GM23338 (cell line): ENCODE data around the gene RNF5. TPM values are rescaled to one million over a fixed set of nuclear protein-coding genes. Genes with fewer than 3 reads are reported as not detected.

ENCODE experiments used
- ATAC-seq: fragments of 200-7000 bp; cut with Tn5 transposase; 3 replicates; pipeline ENCODE4 v1.9.1; 2020
- DNase-seq: peaks from one replicate; pipeline ENCODE4 v3.0.0-alpha.2; 2015; ENCODE audit warnings: low spot score
- H2AFZ ChIP-seq: fragments of 200-600 bp; sonication (generic); 2 replicates; pipeline ENCODE4 v1.8.0; 2016; ENCODE audit warnings: antibody characterized with exemption, mild to moderate bottlenecking, moderate library complexity
- H3F3A ChIP-seq: fragments of 200-600 bp; sonication (generic); replicated peaks from 2 replicates; pipeline ENCODE4 v1.8.0; 2017; ENCODE audit warnings: antibody characterized with exemption, mixed run types, low read depth
- H3K27ac ChIP-seq: fragments of 200-600 bp; sonication (generic); 2 replicates; pipeline ENCODE4 v1.6.1; 2016; ENCODE audit warnings: low read depth
- H3K27me3 ChIP-seq: fragments of 200-600 bp; sonication (generic); 2 replicates; pipeline ENCODE4 v1.8.0; 2016; ENCODE audit warnings: mild to moderate bottlenecking, mixed run types, moderate library complexity; ENCODE audit not compliant: insufficient read depth
- H3K36me3 ChIP-seq: fragments of 200-600 bp; sonication (generic); 2 replicates; pipeline ENCODE4 v1.8.0; 2016; ENCODE audit warnings: mild to moderate bottlenecking; ENCODE audit not compliant: insufficient read depth
- H3K4me1 ChIP-seq: fragments of 200-600 bp; sonication (generic); 2 replicates; pipeline ENCODE4 v1.8.0; 2016; ENCODE audit warnings: mild to moderate bottlenecking, moderate library complexity; ENCODE audit not compliant: insufficient read depth
- H3K4me2 ChIP-seq: fragments of 200-600 bp; sonication (generic); 2 replicates; pipeline ENCODE4 v1.7.1; 2017; ENCODE audit warnings: mixed run types
- H3K4me3 ChIP-seq: fragments of 200-600 bp; sonication (generic); 2 replicates; pipeline ENCODE4 v1.6.1; 2016; ENCODE audit warnings: mixed run types
- H3K79me2 ChIP-seq: fragments of 200-600 bp; sonication (generic); replicated peaks from 2 replicates; pipeline ENCODE4 v1.8.0; 2017; ENCODE audit warnings: mild to moderate bottlenecking; ENCODE audit not compliant: insufficient read depth
- H3K9me2 ChIP-seq: fragments of 200-600 bp; sonication (generic); 2 replicates; pipeline ENCODE4 v1.8.0; 2017; ENCODE audit not compliant: insufficient read depth
- H4K20me1 ChIP-seq: fragments of 200-600 bp; sonication (generic); replicated peaks from 2 replicates; pipeline ENCODE4 v1.8.0; 2017; ENCODE audit warnings: mild to moderate bottlenecking; ENCODE audit not compliant: insufficient read depth
- H3K27ac Mint-ChIP-seq: 2 replicates; pipeline ENCODE4 v1.8.0; 2020; ENCODE audit warnings: inconsistent platforms, mild to moderate bottlenecking, moderate library complexity, mixed read lengths
- H3K27me3 Mint-ChIP-seq: 3 replicates; pipeline ENCODE4 v1.8.0; 2022; ENCODE audit warnings: low read depth, mild to moderate bottlenecking, moderate library complexity, mixed read lengths, inconsistent platforms; ENCODE audit not compliant: insufficient read depth, poor library complexity
- H3K36me3 Mint-ChIP-seq: 3 replicates; pipeline ENCODE4 v1.8.0; 2021; ENCODE audit warnings: low read depth, mild to moderate bottlenecking, inconsistent platforms, moderate library complexity, mixed read lengths
- H3K4me1 Mint-ChIP-seq: 3 replicates; pipeline ENCODE4 v1.8.0; 2020; ENCODE audit warnings: mild to moderate bottlenecking, inconsistent platforms, mixed read lengths
- H3K4me3 Mint-ChIP-seq: 3 replicates; pipeline ENCODE4 v1.8.0; 2021; ENCODE audit warnings: moderate library complexity, mild to moderate bottlenecking, inconsistent platforms, mixed read lengths
- H3K9me3 Mint-ChIP-seq: 3 replicates; pipeline ENCODE4 v1.8.0; 2020; ENCODE audit warnings: moderate library complexity, mild to moderate bottlenecking, inconsistent platforms, mixed read lengths
- CREB1 ChIP-seq: fragments of 250-450 bp; sonication (Bioruptor Pico); IDR thresholded peaks from 2 replicates; pipeline ENCODE4 v1.5.0; 2020; ENCODE audit warnings: low read depth, mild to moderate bottlenecking, moderate library complexity
- ETS1 ChIP-seq: IDR thresholded peaks from 2 replicates; pipeline ENCODE4 v1.6.1; 2016; ENCODE audit warnings: antibody characterized with exemption
- EZH2 ChIP-seq: fragments of 200-600 bp; sonication (generic); IDR thresholded peaks from one replicate; pipeline ENCODE4 v1.8.0; 2017; ENCODE audit warnings: antibody characterized with exemption, mild to moderate bottlenecking, low read depth; ENCODE audit not compliant: unreplicated experiment
- NANOG ChIP-seq: IDR thresholded peaks from 2 replicates; pipeline ENCODE4 v1.6.1; 2016; ENCODE audit warnings: antibody characterized with exemption, borderline replicate concordance
- POLR2AphosphoS5 ChIP-seq: IDR thresholded peaks from 2 replicates; pipeline ENCODE4 v1.6.1; 2016; ENCODE audit warnings: antibody characterized with exemption, low read depth
- REST ChIP-seq: IDR thresholded peaks from one replicate; pipeline ENCODE4 v1.6.1; 2018; ENCODE audit warnings: antibody characterized with exemption; ENCODE audit not compliant: unreplicated experiment
- STAT1 ChIP-seq: IDR thresholded peaks from one replicate; pipeline ENCODE4 v1.6.1; 2016; ENCODE audit warnings: antibody characterized with exemption; ENCODE audit not compliant: unreplicated experiment
- ZNF462 ChIP-seq: fragments of 250-450 bp; sonication (Bioruptor Pico); IDR thresholded peaks from 2 replicates; pipeline ENCODE4 v1.5.0; 2020; ENCODE audit warnings: mild to moderate bottlenecking, moderate library complexity
- polyA plus RNA-seq: library from polyadenylated mRNA; unstranded; fragments of >200 nt; fragmentation: Nextera tagmentation; extraction: Ambion mirVana; gene quantifications from 2 replicates; pipeline ENCODE4 v1.2.1, GENCODE V29; 2016
- total RNA-seq: library from RNA; depleted of rRNA; stranded (reverse); fragments of >200 nt; shearing (Covaris generic); gene quantifications from 2 replicates; pipeline ENCODE4 v1.2.3, GENCODE V29; 2014

Gene RNF5
- total and polyA plus RNA-seq, 2 experiments from 2014 or later, result 119 to 164 TPM

- TF ChIP-seq ZNF462 (no peak), ETS1 (no peak), CREB1 (CRISPR knock-in tag) (no peak)
Observed at GRCh38 chr6:32215617-32216016, 37.4 kb downstream of the RNF5 start (continued).

- Histone ChIP-seq H3K4me3 (no peak overlapping the region), H3K4me1 (no peaks in the 10 kb centered on the region), H3K4me2 (no peak overlapping the region), H3K27me3 (no peaks in the 10 kb centered on the region), H3K27ac (no peak overlapping the region), H3F3A (no peaks in the 10 kb centered on the region), H2AFZ (no peak overlapping the region), H3K36me3 (no peaks in the 10 kb centered on the region), H3K9me2 (0 out of 2 replicates have a peak, but pooled peaks cover 3% of the 10 kb centered on the region), H4K20me1 (no peaks in the 10 kb centered on the region), H3K79me2 (no peaks in the 10 kb centered on the region)
- Mint-ChIP-seq H3K4me1 (no peaks in the 10 kb centered on the region), H3K36me3 (no peaks in the 10 kb centered on the region), H3K27me3 (peaks cover 6% of the 10 kb centered on the region), H3K4me3 (no peak overlapping the region), H3K9me3 (no peaks in the 10 kb centered on the region; the same call in 2 of the 3 replicates), H3K27ac (no peak overlapping the region)
- DNase-seq, result no peak
- ATAC-seq, result no peak
- TF ChIP-seq STAT1 (no peak), REST (no peak), POLR2AphosphoS5 (no peak), CREB1 (CRISPR knock-in tag) (no peak), NANOG (no peak), EZH2 (no peak)
Observed at GRCh38 chr6:32216285-32216684, 38.1 kb downstream of the RNF5 start.
